Measurements from ENCODE around the gene EGFL6.

DNA sequence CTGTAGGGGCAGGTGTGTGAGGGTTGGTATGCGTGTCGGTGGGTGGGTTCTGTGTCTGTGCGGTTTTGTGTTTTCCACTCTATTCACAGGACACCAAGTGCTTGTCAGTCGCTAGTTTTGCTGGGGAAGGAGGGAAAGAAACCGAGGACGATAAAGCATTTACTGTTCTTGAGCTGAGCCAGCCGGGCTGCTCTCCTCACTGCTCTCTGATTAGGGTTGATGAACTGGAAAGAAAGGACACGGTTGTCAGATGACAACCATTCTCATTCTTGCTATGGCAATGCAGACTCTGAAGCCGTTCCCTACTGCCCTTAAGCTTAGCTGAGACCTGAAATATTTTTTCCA lies 832 bp downstream of the EGFL6 start:
- TF ChIP-seq EZH2 (IDR thresholded peaks at IDR 0.05; ENCODE audit: borderline replicate concordance), result no peak
- TF ChIP-seq, protein P1, sequence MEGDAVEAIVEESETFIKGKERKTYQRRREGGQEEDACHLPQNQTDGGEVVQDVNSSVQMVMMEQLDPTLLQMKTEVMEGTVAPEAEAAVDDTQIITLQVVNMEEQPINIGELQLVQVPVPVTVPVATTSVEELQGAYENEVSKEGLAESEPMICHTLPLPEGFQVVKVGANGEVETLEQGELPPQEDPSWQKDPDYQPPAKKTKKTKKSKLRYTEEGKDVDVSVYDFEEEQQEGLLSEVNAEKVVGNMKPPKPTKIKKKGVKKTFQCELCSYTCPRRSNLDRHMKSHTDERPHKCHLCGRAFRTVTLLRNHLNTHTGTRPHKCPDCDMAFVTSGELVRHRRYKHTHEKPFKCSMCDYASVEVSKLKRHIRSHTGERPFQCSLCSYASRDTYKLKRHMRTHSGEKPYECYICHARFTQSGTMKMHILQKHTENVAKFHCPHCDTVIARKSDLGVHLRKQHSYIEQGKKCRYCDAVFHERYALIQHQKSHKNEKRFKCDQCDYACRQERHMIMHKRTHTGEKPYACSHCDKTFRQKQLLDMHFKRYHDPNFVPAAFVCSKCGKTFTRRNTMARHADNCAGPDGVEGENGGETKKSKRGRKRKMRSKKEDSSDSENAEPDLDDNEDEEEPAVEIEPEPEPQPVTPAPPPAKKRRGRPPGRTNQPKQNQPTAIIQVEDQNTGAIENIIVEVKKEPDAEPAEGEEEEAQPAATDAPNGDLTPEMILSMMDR (IDR thresholded peaks at IDR 0.05; ENCODE audit: poor library complexity), result no peak

Measured in hepatocyte (in vitro differentiated cells).